IPS-NIHi7 (cell line): Measurements from ENCODE around the gene ADGRF1.

ENCODE experiments used
- DNase-seq: peaks from one replicate; pipeline ENCODE4 v3.0.0; 2012; ENCODE audit warnings: mixed read lengths; ENCODE audit errors: extremely low spot score

The ADGRF1 gene

DNA sequence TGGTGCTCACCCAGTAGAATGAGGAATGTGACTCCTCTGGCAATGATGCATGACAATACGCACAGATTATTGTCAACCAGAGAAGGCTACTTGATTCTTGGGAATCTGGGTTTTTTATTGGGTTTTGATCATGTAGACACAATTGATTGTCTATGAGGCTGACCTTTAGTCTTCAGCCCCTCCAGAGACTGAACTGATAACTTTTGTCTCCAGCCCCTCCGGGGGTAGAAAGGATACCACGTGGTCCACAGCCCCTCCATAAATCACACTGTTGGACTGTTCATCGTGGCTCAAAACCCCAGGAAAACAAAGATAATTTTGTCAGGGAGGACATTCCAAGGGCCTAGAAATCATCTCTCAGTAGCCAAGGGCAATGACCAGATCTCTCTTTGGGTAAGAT, 62.9 kb downstream of the ADGRF1 start:
- DNase-seq: no peak

- DNase-seq: no peak
These were observed 67.3 kb downstream of the ADGRF1 start for GRCh38 chr6:46974786-46975185.

GRCh38 chr6:46973029-46973428, 69.1 kb downstream of the ADGRF1 start:
- no peak for DNase-seq

DNA sequence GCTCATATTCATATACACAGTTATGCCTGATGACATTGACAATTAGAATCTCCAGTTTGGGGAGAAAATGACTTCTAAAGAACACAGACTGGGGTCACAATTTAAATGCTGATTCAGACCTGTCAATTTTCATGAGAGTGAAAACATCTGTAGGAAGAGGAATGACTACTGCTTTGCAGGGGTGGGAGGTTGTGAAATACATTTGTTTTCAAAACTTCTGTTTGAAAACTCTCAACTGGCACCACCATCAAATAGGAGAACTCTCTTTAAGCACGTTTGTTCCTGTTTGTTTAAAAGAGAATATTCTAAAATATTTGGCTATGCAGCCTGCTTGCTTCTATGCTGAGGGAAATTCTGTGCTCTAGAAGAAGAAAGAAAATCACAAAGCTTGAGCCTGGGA, 69.6 kb downstream of the ADGRF1 start:
- no peak for DNase-seq

GRCh38 chr6:46969206-46969605, 72.9 kb downstream of the ADGRF1 start:
- no peak for DNase-seq

- DNase-seq: no peak
These were observed 74.2 kb downstream of the ADGRF1 start for GRCh38 chr6:46967826-46968349.

DNA sequence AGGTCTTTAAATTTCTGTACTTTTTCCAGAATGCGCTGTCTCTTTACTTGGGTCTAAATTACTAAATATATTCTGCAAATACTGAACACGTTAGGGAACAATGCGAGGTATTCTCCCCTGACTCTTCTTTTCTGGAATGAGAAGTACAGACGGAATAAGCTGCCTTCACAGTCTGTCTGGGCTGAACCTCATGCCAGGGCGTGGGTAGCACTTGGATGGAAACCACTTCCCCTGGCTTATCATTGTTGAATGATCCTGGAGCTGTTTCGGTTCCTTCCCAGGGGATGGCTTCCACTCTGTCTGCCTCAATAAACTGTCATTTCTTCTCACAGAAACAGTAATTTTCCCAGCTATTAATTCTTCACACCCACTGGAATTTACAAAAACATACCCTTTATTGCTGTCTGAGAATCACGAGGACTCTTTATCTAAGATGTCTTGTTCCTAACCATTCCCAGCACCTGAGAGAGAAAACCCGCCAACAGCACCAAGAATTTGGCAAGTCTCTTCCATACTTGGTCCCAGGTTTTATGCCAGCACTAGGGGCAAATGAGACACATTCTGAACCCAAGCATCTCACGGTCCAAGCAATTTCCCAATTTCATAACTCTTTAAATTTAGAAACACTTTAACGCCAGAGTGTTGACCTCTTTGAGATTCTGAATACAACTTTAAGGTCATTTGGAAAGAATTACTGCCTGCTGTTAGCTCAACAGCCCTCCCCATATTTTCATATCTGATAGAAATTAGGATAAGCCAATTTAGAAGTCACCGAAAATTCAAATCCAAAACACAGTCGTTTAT, 77.2 kb downstream of the ADGRF1 start:
- DNase-seq: no peak

GRCh38 chr6:46963626-46964025, 78.5 kb downstream of the ADGRF1 start:
- DNase-seq: peak; percentile 42

GRCh38 chr6:46963039-46963438, 79.1 kb downstream of the ADGRF1 start:
- no peak for DNase-seq

- no peak for DNase-seq
These were observed 80.4 kb downstream of the ADGRF1 start for GRCh38 chr6:46961711-46962110.

DNA sequence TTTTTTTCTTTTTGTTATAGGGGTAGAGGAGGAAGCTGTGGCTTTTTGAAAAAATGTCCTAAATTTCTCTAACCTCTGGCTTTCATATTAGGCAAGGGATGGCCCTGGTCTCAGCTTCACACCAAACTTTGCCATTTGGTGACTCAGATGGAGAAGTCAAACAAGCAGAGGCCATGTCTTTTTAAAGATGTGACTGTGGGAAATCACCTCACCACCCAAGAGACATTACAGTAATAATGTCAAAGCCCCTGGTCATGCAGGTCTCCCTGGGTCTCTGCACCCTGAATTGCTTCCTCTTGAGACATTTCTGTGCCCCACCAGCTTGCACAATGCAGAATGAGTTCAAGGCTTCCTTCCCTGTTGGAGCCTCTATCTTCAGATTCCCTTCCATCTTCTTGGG, 80.9 kb downstream of the ADGRF1 start:
- no peak for DNase-seq

GRCh38 chr6:46959419-46959818, 82.7 kb downstream of the ADGRF1 start:
- no peak for DNase-seq

DNA sequence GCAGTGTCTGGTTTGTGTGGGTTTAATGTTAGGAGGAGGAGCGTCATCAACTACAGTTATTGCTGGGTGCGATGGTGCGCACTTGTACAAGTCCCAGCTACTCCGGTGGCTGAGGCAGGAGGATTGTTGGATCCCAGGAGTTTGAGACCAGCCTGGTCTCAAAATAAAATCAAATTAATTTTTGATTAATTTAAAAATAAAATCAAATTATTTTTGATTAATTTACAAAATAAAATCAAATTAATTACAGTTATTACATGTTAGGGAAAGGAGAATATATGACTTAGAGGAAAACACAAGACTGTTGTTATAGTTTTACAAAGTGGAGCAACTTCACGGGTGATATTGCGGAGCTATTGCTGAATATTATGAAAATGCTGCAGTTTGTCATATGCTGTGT, 85.7 kb downstream of the ADGRF1 start:
- no peak for DNase-seq

DNA sequence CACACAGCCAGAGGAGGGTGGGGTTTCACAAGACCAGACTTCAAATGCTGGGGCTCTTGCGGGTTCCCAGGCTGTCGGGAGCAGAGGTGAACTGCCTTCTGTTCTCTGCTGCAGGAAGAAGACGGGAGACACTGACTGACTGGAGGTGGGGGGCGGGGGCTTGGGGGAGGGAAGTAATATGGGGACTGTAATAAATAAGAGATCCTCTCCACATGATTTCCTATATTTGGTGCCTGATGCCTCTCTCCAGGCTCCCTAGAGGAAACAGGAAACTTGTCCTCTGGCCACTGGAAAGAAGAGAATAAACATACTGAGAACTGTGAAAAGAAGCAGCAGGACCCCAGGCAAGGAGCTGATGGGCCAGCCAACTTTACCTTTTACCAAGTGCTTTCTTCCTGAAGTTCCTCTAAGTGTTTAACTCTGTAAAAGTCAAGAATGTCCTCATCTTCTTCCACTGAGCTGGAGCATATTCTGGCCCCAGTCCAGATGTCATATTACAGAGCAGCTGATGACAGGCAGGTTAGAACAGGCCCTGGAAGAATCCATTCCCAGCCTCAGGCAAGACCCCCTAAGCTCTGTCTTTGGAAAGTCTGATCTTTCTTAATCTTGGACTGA, 87.2 kb downstream of the ADGRF1 start:
- DNase-seq: no peak

DNA sequence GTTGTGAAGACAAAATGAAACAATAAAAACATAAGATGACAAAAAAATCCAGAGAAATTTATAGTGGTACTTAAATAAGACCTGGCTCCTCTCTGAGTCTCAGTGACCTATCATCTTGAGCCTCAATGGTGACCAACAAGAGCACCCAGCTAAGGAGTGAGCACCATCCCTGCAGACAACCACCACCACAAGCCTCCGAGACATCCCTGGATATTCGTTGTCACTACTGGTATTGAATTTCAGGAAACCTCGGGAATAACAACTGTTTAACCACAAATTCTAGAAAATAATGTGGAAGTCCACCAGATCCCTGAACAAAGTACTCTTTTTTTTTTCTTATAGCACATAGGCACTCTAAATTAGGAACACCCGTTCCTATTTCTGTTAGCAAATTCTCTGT, 88.2 kb downstream of the ADGRF1 start:
- DNase-seq: no peak

- DNase-seq: no peak
These were observed 92.4 kb downstream of the ADGRF1 start for GRCh38 chr6:46949632-46950280.

- DNase-seq: no peak
These were observed 93.4 kb downstream of the ADGRF1 start for GRCh38 chr6:46948699-46949098.
